ENCODE measurements around the gene ATP6V1B1. TPM values are rescaled to one million over a fixed set of nuclear protein-coding genes. Genes with fewer than 3 reads are reported as not detected.

ATP6V1B1 gene
- total RNA-seq, 1 experiment from 2014 or later: not detected

DNA sequence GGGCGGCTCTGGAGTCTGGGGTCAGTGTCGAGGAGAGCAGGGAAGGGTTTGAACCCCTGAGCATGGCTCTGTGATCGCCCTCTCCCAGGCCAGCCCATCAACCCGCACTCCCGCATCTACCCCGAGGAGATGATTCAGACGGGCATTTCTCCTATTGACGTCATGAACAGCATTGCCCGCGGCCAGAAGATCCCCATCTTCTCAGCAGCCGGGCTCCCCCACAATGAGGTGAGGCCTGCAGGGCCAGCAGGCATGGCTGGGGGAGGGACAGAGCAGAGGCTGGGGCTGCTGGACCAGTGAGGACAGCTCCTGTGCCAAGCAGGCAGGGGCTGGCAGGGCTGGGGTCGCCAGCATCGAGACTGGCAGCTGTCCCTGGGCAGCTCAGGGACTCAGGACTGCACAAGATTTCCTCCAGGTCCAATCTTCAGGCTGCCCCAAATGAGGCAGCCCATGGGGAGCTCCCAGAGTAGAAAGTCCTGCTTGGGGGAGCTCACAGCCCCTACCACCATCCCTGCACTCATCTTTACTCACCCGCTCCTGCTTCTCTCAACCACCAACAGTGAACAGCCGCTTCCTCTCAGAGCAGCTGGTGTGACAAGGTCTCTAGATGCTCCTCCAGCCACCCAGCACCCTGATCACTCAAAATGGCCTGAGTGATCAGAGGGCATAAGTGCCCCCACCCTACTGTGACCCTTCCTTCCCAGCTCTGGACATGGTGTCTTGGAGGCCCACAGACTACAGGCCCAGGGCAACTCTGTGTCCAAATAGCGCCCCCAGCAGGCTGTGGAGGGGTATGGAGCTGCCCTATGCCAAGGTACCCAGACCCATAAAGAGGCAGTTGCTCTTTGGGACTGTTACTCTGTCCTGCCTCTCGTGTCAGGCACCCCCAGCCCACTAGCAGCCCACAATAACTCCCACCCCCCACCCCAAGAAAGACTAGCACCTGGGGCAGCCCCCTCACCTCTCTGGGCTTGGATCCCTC is 24.4 kb downstream of the ATP6V1B1 start:
- in situ Hi-C loops (cut with HindIII; ENCODE audit: low pct_unique_long_range_greater_than_20kb, low sequenced_read_pairs): no loop called here
- DNase-seq (ENCODE audit: low read depth): no peak

DNA sequence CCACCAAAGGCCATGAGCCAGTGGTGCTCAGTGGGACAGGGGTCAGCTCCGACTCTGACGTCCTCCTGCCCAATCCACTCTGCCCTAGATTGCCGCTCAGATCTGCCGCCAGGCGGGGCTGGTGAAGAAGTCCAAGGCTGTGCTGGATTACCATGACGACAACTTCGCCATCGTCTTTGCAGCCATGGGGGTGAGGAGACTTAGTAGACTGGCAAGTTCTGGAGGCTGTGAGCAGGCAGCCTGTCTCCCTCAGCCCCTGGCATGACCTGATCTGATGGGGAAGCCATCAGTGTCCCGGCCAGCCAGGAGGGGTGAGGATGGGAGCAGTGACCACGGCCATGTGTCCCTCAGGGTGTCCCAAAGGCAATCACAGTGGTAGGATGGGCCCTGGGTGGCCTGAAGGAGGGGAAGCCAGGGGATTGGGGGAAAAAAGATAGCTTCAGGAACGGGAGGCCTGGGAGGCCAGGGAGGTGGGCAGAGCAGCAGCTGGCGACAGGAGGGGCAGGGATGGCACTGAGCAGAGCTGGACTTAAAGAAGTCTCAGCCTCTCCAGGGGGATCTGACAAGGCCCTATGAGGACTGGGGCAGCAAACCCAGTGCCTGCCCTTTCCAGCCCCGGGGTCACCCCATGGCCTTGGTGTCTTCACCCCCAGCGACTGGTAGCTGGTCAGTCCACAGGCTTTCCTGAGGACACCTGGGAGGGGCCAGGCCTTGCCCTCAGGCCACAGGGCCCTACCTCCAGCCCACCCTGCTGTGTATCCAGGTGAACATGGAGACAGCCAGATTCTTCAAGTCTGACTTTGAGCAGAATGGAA is 25.3 kb downstream of the ATP6V1B1 start:
- in situ Hi-C loops (cut with HindIII; ENCODE audit: low pct_unique_long_range_greater_than_20kb, low sequenced_read_pairs): no loop called here
- no peak for DNase-seq (ENCODE audit: low read depth)

DNA sequence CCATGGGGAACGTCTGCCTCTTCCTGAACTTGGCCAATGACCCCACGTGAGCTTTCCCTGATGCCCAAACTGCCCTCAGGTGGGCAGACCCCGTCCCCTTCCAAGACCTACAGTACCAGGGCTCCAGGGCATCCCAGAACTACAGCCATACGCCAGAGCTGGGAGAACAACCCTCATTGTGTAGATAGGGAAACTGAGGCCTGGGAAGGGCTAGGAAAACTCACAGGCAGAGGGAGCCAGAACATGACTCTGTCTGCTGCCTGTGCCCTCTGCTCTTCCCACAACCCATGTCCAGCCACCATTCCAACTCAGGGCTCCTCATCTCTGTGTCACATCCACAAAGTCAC is 25.9 kb downstream of the ATP6V1B1 start:
- DNase-seq (ENCODE audit: low read depth): no peak
- in situ Hi-C loops (cut with HindIII; ENCODE audit: low pct_unique_long_range_greater_than_20kb, low sequenced_read_pairs): no loop called here

DNA sequence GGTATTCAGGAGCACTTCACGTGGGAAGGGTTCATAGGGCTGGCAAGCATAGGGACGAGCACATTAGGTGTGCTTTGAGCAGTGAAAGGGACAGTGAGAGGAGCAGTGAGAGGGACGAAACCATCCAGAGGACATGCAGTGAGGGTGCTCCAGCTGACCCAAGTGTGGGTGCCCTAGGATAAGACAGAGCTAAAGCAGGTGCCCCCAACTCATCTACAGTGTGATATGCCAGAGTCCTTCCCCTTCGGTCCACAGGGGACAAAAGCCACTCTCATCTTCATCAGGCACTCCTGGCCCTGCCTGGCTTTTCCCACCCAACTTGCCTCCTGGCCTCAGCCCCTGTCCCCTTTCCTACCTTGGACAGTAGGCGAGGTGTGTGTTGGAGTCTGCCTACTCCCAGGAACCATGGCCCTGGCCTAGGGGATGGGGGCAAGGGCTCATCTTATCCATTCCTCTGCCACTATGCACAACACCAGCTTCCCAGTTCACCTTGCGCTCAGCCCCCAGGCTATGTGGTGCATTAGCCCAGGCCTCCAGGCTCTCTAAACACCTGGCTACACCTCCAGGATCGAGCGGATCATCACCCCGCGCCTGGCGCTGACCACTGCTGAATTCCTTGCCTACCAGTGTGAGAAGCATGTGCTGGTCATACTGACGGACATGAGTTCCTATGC is 26.6 kb downstream of the ATP6V1B1 start:
- DNase-seq (ENCODE audit: low read depth): no peak
- in situ Hi-C loops (cut with HindIII; ENCODE audit: low pct_unique_long_range_greater_than_20kb, low sequenced_read_pairs): no loop called here

DNA sequence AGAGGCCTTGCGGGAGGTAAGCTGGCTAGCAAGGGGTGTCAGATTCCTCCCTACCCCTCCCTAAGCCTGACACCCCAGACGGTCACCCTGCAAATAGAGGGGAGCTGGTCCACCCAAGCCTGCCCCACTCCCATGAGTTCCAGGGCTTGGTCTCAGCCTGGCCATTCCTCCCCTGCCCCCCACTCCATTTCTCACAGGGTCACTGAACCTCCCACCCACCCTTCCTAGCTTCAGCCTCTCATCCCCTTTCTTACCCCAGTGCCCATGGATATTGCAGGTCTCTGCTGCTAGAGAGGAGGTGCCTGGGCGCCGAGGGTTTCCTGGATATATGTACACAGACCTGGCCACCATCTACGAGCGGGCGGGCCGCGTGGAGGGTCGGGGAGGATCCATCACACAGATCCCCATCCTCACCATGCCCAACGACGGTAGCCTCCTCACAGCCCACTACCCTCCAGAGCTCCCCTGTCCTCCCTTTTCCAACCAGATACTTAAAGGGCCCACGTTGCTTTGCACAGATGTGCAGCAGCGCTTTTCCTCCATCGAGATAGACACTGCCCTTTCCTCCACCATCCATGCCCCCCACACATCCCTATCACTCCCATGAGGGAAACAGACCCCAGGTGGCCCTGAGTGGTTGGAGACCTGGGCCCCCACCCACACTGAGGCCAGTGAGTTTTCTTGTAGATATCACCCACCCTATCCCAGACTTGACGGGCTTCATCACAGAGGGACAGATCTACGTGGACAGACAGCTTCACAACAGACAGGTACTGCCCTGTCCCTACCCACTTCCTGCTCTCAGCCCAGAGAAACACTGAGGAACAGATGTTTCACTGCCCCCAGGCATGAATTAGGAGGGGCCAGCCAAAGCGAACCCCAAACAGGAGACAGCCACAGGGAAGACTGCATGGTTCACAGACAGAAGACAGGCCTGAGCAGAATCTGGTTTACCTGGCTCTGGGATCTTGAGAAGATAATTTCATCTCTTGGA is 27.5 kb downstream of the ATP6V1B1 start:
- in situ Hi-C loops (cut with HindIII; ENCODE audit: low pct_unique_long_range_greater_than_20kb, low sequenced_read_pairs): no loop called here

DNA sequence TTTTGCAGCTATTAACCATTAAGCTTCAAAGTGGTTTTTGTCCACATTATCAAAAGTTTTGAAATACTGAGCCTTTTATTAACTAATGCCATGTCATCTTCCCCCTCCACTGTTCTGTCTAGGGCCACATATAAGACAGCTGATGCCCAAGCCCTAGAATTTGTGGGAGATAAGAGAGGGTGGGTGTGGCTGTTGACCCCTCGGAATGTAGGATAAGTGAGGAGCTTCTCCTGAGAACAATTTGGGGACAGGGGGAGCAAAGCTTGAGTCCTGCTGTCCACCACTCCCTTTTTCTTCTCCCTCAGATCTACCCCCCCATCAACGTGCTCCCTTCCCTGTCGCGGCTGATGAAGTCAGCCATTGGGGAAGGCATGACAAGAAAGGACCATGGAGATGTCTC is 28.4 kb downstream of the ATP6V1B1 start:
- DNase-seq (ENCODE audit: low read depth): no peak
- in situ Hi-C loops (cut with HindIII; ENCODE audit: low pct_unique_long_range_greater_than_20kb, low sequenced_read_pairs): no loop called here

More for the DNA sequence above, 27.5 kb downstream of the ATP6V1B1 start:
- DNase-seq (ENCODE audit: low read depth): no peak

DNA sequence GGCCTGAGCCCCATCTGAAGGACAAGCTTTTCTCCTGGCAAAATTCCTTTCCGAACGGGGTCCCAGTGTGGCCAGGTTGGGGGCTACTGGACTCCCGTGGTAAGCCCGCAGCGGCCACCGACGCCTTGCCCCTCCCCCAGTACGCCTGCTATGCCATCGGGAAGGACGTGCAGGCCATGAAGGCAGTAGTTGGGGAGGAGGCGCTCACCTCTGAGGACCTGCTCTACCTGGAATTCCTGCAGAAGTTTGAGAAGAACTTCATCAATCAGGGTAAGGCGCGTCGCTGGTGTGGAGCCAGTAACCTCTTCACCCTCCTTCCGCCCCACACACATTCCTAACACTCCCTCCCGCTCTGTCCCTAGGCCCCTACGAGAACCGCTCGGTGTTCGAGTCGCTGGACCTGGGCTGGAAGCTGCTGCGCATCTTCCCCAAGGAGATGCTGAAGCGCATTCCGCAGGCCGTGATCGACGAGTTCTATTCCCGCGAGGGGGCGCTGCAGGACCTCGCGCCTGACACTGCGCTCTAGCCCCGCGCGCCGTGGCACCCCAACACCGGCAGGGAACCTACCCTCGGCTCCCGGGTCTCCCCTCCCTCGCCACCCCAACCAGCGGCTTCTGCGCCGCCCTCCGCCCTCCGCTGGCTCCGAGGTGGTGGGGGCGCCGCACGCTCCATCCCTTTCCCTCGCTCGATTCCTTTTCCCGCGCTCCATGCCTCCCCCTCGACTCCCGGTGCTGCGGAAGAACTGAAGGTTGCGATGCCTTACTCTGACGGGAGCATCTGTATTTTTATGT is 29.1 kb downstream of the ATP6V1B1 start:
- in situ Hi-C loops (cut with HindIII; ENCODE audit: low pct_unique_long_range_greater_than_20kb, low sequenced_read_pairs): no loop called here
- no peak for DNase-seq (ENCODE audit: low read depth)

DNA sequence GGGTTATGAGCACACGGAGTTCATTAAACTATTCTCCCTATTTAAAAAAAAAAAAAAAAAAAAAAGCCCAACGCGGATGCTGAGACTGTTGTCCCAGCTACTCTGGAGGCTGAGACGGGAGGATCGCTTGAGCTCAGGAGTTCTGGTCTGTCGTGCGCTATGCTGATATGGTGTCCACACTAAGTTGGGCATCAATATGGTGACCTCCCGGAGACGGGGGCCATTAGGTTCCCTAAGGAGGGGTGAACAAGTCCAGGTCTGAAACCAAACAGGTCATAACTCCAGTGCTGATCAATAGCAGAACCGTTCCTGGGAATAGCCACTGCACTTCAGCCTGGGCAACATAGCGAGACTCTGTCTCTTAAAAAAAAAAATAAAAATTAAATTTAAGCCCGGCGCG is 29.8 kb downstream of the ATP6V1B1 start:
- no peak for DNase-seq (ENCODE audit: low read depth)
- in situ Hi-C loops (cut with HindIII; ENCODE audit: low pct_unique_long_range_greater_than_20kb, low sequenced_read_pairs): no loop called here

DNA sequence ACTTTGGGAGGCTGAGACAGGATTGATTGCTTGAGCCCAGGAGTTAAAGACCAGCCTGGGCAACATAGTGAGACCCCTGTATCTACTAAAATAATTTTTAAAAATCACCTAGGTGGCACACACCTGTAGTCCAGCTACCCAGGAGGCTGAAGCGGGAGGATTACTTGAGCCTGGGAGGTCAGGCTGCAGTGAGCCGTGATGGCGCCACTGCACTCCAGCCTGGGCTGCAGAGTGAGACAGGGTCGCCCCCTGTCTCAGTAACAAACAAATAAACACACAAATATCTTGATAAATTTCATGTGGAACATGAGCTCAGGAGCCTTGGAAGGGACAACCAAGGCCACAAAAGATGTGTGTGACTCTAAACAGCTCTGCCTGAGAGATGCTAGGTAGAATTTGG is 31.0 kb downstream of the ATP6V1B1 start:
- in situ Hi-C loops (cut with HindIII; ENCODE audit: low pct_unique_long_range_greater_than_20kb, low sequenced_read_pairs): no loop called here
- DNase-seq (ENCODE audit: low read depth): no peak

DNA sequence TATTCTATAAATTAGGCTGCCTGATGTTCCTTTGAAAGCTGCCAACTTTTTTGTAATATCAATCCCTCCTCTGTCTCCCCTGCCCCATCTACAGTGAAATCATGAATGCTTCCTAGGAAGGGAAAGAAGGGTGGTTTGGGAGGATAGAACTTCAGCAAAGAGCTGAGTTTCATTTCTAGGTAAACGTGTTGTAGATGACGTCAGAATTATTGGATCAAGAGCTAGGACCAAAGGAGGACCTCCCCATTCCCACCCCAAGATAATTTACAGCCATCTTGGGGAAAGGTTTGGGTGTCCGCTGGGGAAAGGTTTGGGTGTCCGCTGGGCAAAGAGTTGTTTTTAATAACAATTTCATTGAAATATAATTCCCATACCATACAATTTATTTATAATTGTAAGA is 31.5 kb downstream of the ATP6V1B1 start:
- no peak for DNase-seq (ENCODE audit: low read depth)
- in situ Hi-C loops (cut with HindIII; ENCODE audit: low pct_unique_long_range_greater_than_20kb, low sequenced_read_pairs): no loop called here

DNA sequence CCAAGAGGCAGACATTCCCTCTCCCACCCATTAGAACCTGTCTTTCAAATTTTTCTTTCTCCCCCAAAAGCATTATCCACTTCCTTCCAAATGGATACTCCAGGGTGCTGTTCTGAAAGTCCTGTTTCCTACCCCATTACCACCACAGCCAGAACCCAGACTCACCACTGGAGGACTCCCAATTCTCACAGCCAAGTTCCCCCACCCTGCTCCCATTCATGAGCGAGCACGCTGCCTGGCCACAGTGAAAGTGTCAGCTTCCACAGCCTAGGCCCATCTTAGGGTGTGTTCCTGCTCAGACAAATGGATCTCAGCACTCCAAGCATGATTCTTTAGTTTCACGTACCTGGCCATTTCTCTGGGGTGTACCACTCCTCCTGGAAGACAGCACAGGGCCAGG is 38.9 kb downstream of the ATP6V1B1 start:
- DNase-seq (ENCODE audit: low read depth): no peak
- in situ Hi-C loops (cut with HindIII; ENCODE audit: low pct_unique_long_range_greater_than_20kb, low sequenced_read_pairs): no loop called here

DNA sequence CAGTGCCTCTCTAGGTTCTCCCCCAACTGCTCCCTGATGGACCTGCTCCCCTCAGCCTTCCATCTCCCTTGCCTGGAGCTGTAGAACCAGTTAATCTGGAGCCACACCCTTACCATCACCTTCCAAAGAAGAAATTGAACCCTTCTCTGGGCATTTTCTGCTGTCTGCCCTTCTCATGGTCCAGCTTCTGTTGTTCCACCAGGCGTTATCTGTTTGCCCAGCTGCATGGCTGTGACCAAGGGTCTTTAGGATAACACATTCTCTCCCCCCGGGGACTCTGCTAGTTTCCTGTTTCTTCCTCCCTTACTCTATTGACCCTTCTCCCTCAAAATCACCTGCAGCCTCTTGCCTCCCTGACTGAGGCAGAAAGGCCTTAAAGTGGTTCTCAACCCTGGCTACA is 39.5 kb downstream of the ATP6V1B1 start:
- no peak for DNase-seq (ENCODE audit: low read depth)
- in situ Hi-C loops (cut with HindIII; ENCODE audit: low pct_unique_long_range_greater_than_20kb, low sequenced_read_pairs): no loop called here

DNA sequence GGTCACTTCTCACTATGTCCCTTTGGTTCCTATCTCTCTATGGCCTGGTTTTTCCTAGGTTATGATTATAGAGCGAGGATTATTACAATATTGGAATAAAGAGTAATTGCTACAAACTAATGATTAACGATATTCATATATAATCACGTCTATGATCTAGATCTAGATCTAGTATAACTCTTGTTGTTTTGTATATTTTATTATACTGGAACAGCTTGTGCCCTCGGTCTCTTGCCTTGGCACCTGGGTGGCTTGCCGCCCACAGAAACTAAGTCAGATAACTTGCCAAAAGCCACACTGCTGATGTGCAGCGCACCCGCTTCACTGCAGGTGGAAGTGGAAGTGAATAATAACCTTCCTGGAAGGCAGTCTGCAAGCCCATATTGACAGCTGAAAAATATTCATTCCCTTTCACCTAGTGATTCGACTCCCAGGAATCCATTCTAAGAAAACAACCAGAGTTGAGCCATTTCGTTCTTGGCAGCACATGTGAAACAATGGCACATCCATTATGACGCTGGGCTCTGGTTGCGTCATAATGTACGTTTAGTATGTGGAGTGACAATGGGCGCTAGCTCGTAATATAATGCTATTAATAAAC is 42.0 kb downstream of the ATP6V1B1 start:
- in situ Hi-C loops (cut with HindIII; ENCODE audit: low pct_unique_long_range_greater_than_20kb, low sequenced_read_pairs): no loop called here
- DNase-seq (ENCODE audit: low read depth): no peak

DNA sequence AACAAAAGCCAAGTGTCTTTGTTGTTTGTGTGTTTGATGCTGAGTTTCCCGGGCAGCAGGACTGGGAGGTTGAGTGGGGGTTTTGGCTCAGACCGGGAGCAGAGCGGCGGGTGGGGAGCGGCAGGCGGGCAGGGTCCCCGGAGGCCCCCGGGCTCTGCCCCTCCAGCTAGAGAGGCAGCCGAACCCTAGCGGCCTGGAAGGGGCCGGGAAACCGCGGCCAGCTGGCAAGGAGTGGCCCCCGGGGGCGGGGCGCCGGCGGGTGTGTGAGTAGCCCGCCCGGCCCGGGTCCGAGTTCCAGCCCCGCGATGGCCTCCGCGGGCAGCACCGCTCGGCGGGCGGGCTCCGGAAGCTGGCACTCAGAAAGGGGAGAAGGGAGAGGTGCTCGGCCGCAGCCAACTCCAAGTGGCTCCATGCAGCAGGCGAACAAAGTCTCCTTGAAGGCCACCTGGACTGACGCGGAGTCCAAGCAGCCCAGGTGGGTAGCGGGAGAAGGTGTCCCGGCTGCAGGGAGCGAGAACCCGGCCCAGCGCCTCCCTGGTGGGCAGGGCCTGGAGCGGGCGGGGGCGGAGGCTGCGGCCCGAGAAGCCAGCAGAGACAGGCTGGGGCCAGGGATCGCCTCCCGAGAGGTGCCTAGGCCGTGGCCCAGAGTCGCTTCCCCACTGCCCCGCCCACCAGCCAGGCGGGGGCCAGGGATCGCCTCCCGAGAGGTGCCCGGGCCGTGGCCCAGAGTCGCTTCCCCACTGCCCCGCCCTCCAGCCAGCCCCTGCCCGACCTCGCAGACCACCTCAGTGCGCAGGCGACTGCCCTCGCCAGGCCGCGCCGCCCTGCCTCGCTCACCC is 42.9 kb downstream of the ATP6V1B1 start, which contains the start of gene ANKRD53:
Gene ANKRD53, plus strand, starts transcription at position 290 of the 839 bp plus-strand sequence. Its CDS starts 16 bp downstream, at position 306.
- DNase-seq (ENCODE audit: low read depth): no peak
- in situ Hi-C loops (cut with HindIII; ENCODE audit: low pct_unique_long_range_greater_than_20kb, low sequenced_read_pairs): no loop called here

DNA sequence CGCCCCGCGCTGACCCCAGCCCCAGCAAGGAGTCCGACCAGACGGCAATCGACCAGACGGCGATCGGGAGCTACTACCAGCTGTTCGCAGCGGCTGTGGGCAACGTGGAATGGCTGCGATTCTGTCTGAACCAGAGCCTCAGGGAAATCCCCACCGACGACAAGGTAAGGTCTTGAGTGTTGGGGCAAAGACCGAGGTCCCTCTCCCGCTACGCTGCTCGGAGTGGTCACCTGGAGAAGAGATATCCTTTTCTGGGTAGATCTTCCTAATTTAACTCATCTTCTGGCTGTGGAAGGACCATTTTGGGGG is 43.4 kb downstream of the ATP6V1B1 start:
- in situ Hi-C loops (cut with HindIII; ENCODE audit: low pct_unique_long_range_greater_than_20kb, low sequenced_read_pairs): no loop called here
- DNase-seq (ENCODE audit: low read depth): no peak

DNA sequence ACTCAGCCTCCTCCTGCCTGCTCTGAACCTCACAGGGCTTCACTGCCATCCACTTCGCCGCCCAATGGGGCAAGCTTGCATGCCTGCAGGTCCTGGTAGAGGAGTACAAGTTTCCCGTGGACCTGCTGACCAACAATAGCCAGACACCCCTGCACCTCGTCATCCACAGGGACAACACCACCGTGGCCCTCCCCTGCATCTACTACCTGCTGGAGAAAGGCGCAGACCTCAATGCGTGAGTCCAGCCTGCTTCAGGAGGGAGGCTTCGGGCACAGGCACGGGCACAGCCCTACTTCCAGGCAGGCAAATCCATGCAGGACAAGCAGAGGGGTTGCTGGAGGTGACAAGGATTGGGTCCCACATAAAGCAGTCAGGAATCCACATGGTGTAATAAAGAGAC is 43.9 kb downstream of the ATP6V1B1 start:
- no peak for DNase-seq (ENCODE audit: low read depth)
- in situ Hi-C loops (cut with HindIII; ENCODE audit: low pct_unique_long_range_greater_than_20kb, low sequenced_read_pairs): no loop called here

Data from Caki2 (cell line).